Mammary epithelial cell (primary cell): ENCODE results near the gene SPATA2.

ENCODE experiments used
- EZH2 ChIP-seq: IDR thresholded peaks from 2 replicates; pipeline ENCODE4 v1.6.1; 2012; ENCODE audit warnings: low read length, inconsistent platforms, borderline replicate concordance
- TF ChIP-seq, protein P1 (sequence below), 2 donors: IDR thresholded peaks in 1 of 2; conservative IDR thresholded peaks in 1 of 2; 2 replicates each; pipeline ENCODE4 v1.5.1; 2011 to 2012; ENCODE audit warnings: inconsistent platforms in 2 of 2, low read length in 2 of 2, mild to moderate bottlenecking in 2 of 2, control low read depth in 1 of 2, low read depth in 1 of 2; ENCODE audit not compliant: insufficient read depth in 1 of 2; ENCODE audit errors: extremely low read depth in 1 of 2

DNA sequence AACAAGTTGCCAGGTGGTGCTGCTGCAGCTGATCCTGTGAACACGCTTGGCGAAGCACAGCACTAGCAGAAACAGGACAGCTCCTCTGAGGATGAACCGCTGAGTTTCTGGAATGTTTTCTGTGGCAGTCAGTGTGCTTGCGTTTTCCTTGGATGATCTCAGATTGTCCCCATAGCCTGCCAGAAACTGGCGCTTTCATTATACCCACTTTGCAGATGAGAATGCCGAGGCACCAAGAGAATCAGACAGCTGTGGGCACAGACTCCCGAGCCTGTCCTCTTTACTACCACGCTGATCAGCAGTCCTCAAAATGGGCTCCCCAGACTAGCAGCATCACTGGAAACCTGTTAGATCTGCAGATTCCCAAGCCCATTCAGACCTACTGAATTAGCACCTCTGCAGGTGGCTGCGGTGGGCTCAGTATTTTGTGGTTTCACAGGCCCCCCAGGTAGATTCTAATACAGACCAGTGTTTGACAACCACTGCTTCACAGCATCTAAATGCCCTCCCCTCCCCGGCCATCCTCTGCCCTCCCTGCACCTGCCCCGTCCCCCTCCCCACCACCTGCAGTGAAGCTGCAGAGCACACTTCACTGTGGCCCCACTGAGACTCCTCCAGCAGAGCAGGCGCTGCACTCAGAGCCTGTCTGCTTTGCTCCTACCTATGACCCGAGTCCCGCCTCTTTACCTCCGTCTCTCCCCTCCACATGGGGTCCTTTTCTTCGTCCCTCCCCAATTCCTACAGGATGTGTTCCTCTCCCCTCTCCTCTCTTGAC lies 29.6 kb downstream of the SPATA2 start:
- TF ChIP-seq, protein P1, sequence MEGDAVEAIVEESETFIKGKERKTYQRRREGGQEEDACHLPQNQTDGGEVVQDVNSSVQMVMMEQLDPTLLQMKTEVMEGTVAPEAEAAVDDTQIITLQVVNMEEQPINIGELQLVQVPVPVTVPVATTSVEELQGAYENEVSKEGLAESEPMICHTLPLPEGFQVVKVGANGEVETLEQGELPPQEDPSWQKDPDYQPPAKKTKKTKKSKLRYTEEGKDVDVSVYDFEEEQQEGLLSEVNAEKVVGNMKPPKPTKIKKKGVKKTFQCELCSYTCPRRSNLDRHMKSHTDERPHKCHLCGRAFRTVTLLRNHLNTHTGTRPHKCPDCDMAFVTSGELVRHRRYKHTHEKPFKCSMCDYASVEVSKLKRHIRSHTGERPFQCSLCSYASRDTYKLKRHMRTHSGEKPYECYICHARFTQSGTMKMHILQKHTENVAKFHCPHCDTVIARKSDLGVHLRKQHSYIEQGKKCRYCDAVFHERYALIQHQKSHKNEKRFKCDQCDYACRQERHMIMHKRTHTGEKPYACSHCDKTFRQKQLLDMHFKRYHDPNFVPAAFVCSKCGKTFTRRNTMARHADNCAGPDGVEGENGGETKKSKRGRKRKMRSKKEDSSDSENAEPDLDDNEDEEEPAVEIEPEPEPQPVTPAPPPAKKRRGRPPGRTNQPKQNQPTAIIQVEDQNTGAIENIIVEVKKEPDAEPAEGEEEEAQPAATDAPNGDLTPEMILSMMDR (conservative IDR thresholded peaks at IDR 0.05 in 1 of 2, IDR thresholded peaks at IDR 0.05 in 1 of 2; ENCODE audit: extremely low read depth in 1 of 2, insufficient read depth in 1 of 2, low read depth in 1 of 2, low read length in 2 of 2), result no peak
- TF ChIP-seq EZH2, result no peak
